ENCODE measurements around the gene CRTC3.

Gene CRTC3

DNA sequence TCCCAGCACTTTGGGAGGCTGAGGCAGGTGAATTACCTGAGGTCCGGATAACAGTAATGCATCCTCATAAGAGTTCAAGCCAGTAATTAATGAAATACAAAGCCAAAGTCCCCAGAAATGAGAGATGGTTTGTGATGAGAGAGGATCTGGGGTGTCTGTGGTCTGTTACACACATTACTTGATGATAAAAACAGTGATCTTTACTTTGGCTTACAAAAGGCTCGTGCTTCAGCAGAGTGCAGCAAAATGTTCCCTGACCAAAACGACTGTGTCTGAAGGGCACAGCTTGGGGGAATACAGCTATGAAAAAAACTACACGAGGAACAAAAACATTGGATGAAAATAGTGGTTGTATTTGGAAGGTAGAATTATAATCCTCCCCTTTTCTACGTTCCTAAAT lies 40.9 kb downstream of the CRTC3 start:
- H3K36me3 ChIP-seq (ENCODE audit: control insufficient read depth, insufficient read depth, low read length), result no peaks in the 10 kb centered on the region
- no peaks in the 10 kb centered on the region for H3K4me1 ChIP-seq (ENCODE audit: control insufficient read depth, insufficient read depth, low read length)
- H3K27me3 ChIP-seq (ENCODE audit: control insufficient read depth, insufficient read depth, low read length), result no peaks in the 10 kb centered on the region
- no peak overlapping the region for H3K4me3 ChIP-seq (ENCODE audit: low read depth, low read length)
- H3K9ac ChIP-seq (ENCODE audit: low read depth, low read length), result no peak overlapping the region
- no peaks in the 10 kb centered on the region for H3K9me3 ChIP-seq (ENCODE audit: control insufficient read depth, insufficient read depth, low read length)

GRCh38 chr15:90571063-90571541 lies 41.4 kb downstream of the CRTC3 start:
- no peak overlapping the region for H3K9ac ChIP-seq (ENCODE audit: low read depth, low read length)
- no peaks in the 10 kb centered on the region for H3K27me3 ChIP-seq (ENCODE audit: control insufficient read depth, insufficient read depth, low read length)
- H3K9me3 ChIP-seq (ENCODE audit: control insufficient read depth, insufficient read depth, low read length), result no peaks in the 10 kb centered on the region
- no peak overlapping the region for H3K4me3 ChIP-seq (ENCODE audit: low read depth, low read length)
- no peaks in the 10 kb centered on the region for H3K36me3 ChIP-seq (ENCODE audit: control insufficient read depth, insufficient read depth, low read length)
- H3K4me1 ChIP-seq (ENCODE audit: control insufficient read depth, insufficient read depth, low read length), result no peaks in the 10 kb centered on the region

- peaks cover 8% of the 10 kb centered on the region for H3K4me1 ChIP-seq (ENCODE audit: control insufficient read depth, insufficient read depth, low read length)
- no peaks in the 10 kb centered on the region for H3K9me3 ChIP-seq (ENCODE audit: control insufficient read depth, insufficient read depth, low read length)
- no peak overlapping the region for H3K9ac ChIP-seq (ENCODE audit: low read depth, low read length)
- H3K27me3 ChIP-seq (ENCODE audit: control insufficient read depth, insufficient read depth, low read length), result no peaks in the 10 kb centered on the region
- no peak overlapping the region for H3K4me3 ChIP-seq (ENCODE audit: low read depth, low read length)
- no peaks in the 10 kb centered on the region for H3K36me3 ChIP-seq (ENCODE audit: control insufficient read depth, insufficient read depth, low read length)
These were observed 43.2 kb downstream of the CRTC3 start for GRCh38 chr15:90572893-90573292.

- Histone ChIP-seq H3K9ac (ENCODE audit: low read depth, low read length) (no peak overlapping the region), H3K36me3 (ENCODE audit: control insufficient read depth, insufficient read depth, low read length) (no peaks in the 10 kb centered on the region), H3K4me3 (ENCODE audit: low read depth, low read length) (no peak overlapping the region), H3K4me1 (ENCODE audit: control insufficient read depth, insufficient read depth, low read length) (peaks cover 15% of the 10 kb centered on the region), H3K9me3 (ENCODE audit: control insufficient read depth, insufficient read depth, low read length) (no peaks in the 10 kb centered on the region), H3K27me3 (ENCODE audit: control insufficient read depth, insufficient read depth, low read length) (no peaks in the 10 kb centered on the region)
These were observed 47.1 kb downstream of the CRTC3 start for GRCh38 chr15:90576711-90577389.

DNA sequence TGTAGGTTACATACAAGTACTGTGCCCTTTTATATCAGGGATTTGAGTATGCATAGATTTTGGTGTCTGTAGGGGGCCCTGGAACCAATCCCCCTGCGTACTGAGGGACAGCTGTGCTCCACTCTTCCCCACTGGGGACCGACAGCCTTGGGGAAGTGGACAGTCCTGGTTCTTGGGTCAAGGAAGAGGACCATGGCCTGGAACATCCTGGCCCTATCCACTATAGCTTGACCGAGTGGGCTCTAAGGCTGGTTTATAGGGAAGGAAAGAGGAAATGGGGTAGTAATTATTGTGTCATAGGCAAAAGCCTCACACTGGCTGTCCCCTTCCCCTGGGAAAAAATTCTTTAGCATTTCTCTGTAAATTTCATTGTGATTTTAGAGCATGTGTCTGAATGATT lies 49.5 kb downstream of the CRTC3 start:
- Histone ChIP-seq H3K4me1 (ENCODE audit: control insufficient read depth, insufficient read depth, low read length) (peaks cover 26% of the 10 kb centered on the region), H3K9ac (ENCODE audit: low read depth, low read length) (no peak overlapping the region), H3K4me3 (ENCODE audit: low read depth, low read length) (no peak overlapping the region), H3K9me3 (ENCODE audit: control insufficient read depth, insufficient read depth, low read length) (no peaks in the 10 kb centered on the region), H3K27me3 (ENCODE audit: control insufficient read depth, insufficient read depth, low read length) (peaks cover 8% of the 10 kb centered on the region), H3K36me3 (ENCODE audit: control insufficient read depth, insufficient read depth, low read length) (no peaks in the 10 kb centered on the region)

DNA sequence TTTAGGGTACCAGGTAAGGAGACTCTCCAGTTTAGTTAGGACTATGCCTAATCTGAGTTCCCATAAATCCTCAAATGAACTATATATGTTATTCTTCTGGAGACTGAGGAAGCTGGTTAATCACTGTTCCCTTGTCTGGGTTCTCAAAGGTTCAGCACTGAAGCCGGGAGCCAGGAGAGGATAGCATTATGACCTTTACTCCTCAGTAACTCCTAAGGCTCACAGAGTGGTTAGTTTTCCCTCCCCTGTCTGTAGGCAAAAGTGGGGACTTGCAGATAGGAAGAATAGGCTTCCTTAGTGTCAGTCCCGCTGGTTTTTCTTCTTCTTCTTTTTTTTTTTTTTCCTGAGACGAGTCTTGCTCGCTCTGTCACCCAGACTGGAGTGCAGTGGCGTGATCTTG lies 50.4 kb downstream of the CRTC3 start:
- Histone ChIP-seq H3K4me1 (ENCODE audit: control insufficient read depth, insufficient read depth, low read length) (peaks cover 32% of the 10 kb centered on the region), H3K4me3 (ENCODE audit: low read depth, low read length) (no peak overlapping the region), H3K9ac (ENCODE audit: low read depth, low read length) (no peak overlapping the region), H3K9me3 (ENCODE audit: control insufficient read depth, insufficient read depth, low read length) (no peaks in the 10 kb centered on the region), H3K36me3 (ENCODE audit: control insufficient read depth, insufficient read depth, low read length) (no peaks in the 10 kb centered on the region), H3K27me3 (ENCODE audit: control insufficient read depth, insufficient read depth, low read length) (peaks cover 15% of the 10 kb centered on the region)

GRCh38 chr15:90580541-90580940 lies 50.8 kb downstream of the CRTC3 start:
- Histone ChIP-seq H3K9ac (ENCODE audit: low read depth, low read length) (no peak overlapping the region), H3K4me3 (ENCODE audit: low read depth, low read length) (no peak overlapping the region), H3K27me3 (ENCODE audit: control insufficient read depth, insufficient read depth, low read length) (peaks cover 19% of the 10 kb centered on the region), H3K36me3 (ENCODE audit: control insufficient read depth, insufficient read depth, low read length) (no peaks in the 10 kb centered on the region), H3K4me1 (ENCODE audit: control insufficient read depth, insufficient read depth, low read length) (peaks cover 32% of the 10 kb centered on the region), H3K9me3 (ENCODE audit: control insufficient read depth, insufficient read depth, low read length) (no peaks in the 10 kb centered on the region)

- H3K4me1 ChIP-seq (ENCODE audit: control insufficient read depth, insufficient read depth, low read length), result peaks cover 32% of the 10 kb centered on the region
- H3K36me3 ChIP-seq (ENCODE audit: control insufficient read depth, insufficient read depth, low read length), result no peaks in the 10 kb centered on the region
- H3K9me3 ChIP-seq (ENCODE audit: control insufficient read depth, insufficient read depth, low read length), result no peaks in the 10 kb centered on the region
- H3K27me3 ChIP-seq (ENCODE audit: control insufficient read depth, insufficient read depth, low read length), result peaks cover 24% of the 10 kb centered on the region
- no peak overlapping the region for H3K9ac ChIP-seq (ENCODE audit: low read depth, low read length)
- no peak overlapping the region for H3K4me3 ChIP-seq (ENCODE audit: low read depth, low read length)
These were observed 51.2 kb downstream of the CRTC3 start for GRCh38 chr15:90580946-90581345.

GRCh38 chr15:90581771-90582352 lies 52.1 kb downstream of the CRTC3 start:
- H3K9ac ChIP-seq (ENCODE audit: low read depth, low read length), result no peak overlapping the region
- peaks cover 27% of the 10 kb centered on the region for H3K4me1 ChIP-seq (ENCODE audit: control insufficient read depth, insufficient read depth, low read length)
- peaks cover 33% of the 10 kb centered on the region for H3K27me3 ChIP-seq (ENCODE audit: control insufficient read depth, insufficient read depth, low read length)
- no peak overlapping the region for H3K4me3 ChIP-seq (ENCODE audit: low read depth, low read length)
- no peaks in the 10 kb centered on the region for H3K36me3 ChIP-seq (ENCODE audit: control insufficient read depth, insufficient read depth, low read length)
- no peaks in the 10 kb centered on the region for H3K9me3 ChIP-seq (ENCODE audit: control insufficient read depth, insufficient read depth, low read length)

DNA sequence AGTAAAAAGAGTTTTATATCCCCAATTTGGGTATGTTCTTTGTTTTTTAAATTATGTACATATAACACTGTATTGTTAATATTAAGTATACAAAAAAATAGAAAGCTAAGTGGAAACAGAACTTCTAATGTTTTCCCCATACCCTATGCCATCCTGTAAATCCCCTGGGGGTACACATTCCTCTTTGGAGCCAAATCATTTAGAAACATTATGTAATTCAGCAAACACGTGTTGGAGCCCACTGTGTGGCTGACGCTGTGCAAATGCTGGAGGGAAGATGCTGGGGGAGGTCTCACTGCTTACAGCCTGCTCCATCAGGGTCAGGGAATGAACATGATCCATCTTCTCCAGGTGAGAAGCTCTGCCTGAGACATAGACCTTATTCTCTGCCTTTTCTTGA lies 52.8 kb downstream of the CRTC3 start:
- Histone ChIP-seq H3K4me1 (ENCODE audit: control insufficient read depth, insufficient read depth, low read length) (peaks cover 24% of the 10 kb centered on the region), H3K9ac (ENCODE audit: low read depth, low read length) (no peak overlapping the region)

DNA sequence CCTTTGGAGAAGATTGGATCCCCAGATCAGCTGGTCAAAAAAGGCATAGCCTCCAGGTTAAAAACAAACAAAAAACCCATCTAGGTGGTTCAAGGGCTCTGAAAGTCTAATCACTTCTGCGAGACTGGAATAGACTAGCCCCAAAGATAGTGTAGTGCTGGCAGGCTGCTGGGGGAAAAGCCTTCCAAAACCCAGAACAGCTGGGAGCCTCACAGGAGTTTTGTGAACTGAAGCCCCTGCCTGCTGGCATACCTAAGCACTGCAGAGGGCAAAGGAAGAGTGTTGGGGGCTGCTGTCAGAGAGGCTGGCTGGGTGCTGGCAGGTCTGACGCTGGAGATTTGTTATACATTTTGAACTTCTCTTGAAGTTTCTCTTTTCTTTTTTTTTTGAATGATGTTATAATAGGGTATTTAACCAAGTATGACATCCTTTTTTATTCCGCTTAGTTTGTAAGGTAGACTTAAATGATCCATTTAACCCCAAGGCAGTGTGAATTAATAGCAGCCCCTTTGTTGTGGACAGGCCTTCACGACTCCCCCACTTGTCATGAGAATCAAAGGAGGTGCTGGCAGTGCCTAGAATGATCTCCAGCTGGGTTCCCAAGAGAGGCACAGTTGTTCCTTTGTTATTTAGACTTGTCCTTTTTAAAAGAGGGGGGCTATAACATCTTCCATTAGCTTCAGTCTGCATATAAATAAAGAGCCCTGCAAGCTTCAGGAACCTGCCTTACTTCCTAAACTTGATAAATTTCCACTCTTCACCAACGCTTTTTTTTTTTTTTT lies 53.9 kb downstream of the CRTC3 start:
- no peak overlapping the region for H3K4me3 ChIP-seq (ENCODE audit: low read depth, low read length)
- no peaks in the 10 kb centered on the region for H3K9me3 ChIP-seq (ENCODE audit: control insufficient read depth, insufficient read depth, low read length)
- H3K9ac ChIP-seq (ENCODE audit: low read depth, low read length), result no peak overlapping the region

More for the DNA sequence above, 52.8 kb downstream of the CRTC3 start:
- Histone ChIP-seq H3K9me3 (ENCODE audit: control insufficient read depth, insufficient read depth, low read length) (no peaks in the 10 kb centered on the region), H3K4me3 (ENCODE audit: low read depth, low read length) (no peak overlapping the region), H3K27me3 (ENCODE audit: control insufficient read depth, insufficient read depth, low read length) (peaks cover 38% of the 10 kb centered on the region), H3K36me3 (ENCODE audit: control insufficient read depth, insufficient read depth, low read length) (no peaks in the 10 kb centered on the region)

GRCh38 chr15:90584841-90585240 lies 55.1 kb downstream of the CRTC3 start:
- Histone ChIP-seq H3K9me3 (ENCODE audit: control insufficient read depth, insufficient read depth, low read length) (no peaks in the 10 kb centered on the region), H3K4me3 (ENCODE audit: low read depth, low read length) (no peak overlapping the region), H3K36me3 (ENCODE audit: control insufficient read depth, insufficient read depth, low read length) (no peaks in the 10 kb centered on the region), H3K9ac (ENCODE audit: low read depth, low read length) (no peak overlapping the region), H3K4me1 (ENCODE audit: control insufficient read depth, insufficient read depth, low read length) (peaks cover 24% of the 10 kb centered on the region), H3K27me3 (ENCODE audit: control insufficient read depth, insufficient read depth, low read length) (peaks cover 42% of the 10 kb centered on the region)

More for the DNA sequence above, 53.9 kb downstream of the CRTC3 start:
- Histone ChIP-seq H3K27me3 (ENCODE audit: control insufficient read depth, insufficient read depth, low read length) (peaks cover 42% of the 10 kb centered on the region), H3K36me3 (ENCODE audit: control insufficient read depth, insufficient read depth, low read length) (no peaks in the 10 kb centered on the region), H3K4me1 (ENCODE audit: control insufficient read depth, insufficient read depth, low read length) (peaks cover 24% of the 10 kb centered on the region)
